WTC11 (cell line): ENCODE measurements around the gene DNAH5. TPM values are rescaled to one million over a fixed set of nuclear protein-coding genes. Genes with fewer than 3 reads are reported as not detected.

Experiments used
- ATAC-seq: fragments of 200-7000 bp; cut with Tn5 transposase; 2 replicates; pipeline ENCODE4 v1.10.0; 2021; ENCODE audit warnings: mild to moderate bottlenecking, moderate library complexity
- CTCF ChIA-PET: fragments of 300-600 bp; sonication (Branson Sonifier 250); formaldehyde crosslinking; loops from one replicate; lab custom pipeline; 2021; ENCODE audit warnings: antibody characterized with exemption; lab: Charles Lee
- POLR2A ChIA-PET: fragments of 350-600 bp; sonication (Branson Sonifier 250); formaldehyde crosslinking; loops from one replicate; lab custom pipeline; 2021; ENCODE audit warnings: antibody characterized with exemption; lab: Charles Lee
- DNase-seq: peaks from one replicate; pipeline ENCODE4 v3.0.0; 2021; ENCODE audit warnings: low spot score
- H3K27ac Mint-ChIP-seq: 2 replicates; pipeline ENCODE4 v1.8.0; 2021; ENCODE audit warnings: mixed read lengths
- H3K27me3 Mint-ChIP-seq: 2 replicates; pipeline ENCODE4 v1.8.0; 2021; ENCODE audit warnings: low read depth, mild to moderate bottlenecking, moderate library complexity, mixed read lengths
- H3K36me3 Mint-ChIP-seq: 2 replicates; pipeline ENCODE4 v1.8.0; 2021; ENCODE audit warnings: mixed read lengths
- H3K4me1 Mint-ChIP-seq: 2 replicates; pipeline ENCODE4 v1.8.0; 2022; ENCODE audit warnings: mixed read lengths
- H3K4me3 Mint-ChIP-seq: 2 replicates; pipeline ENCODE4 v1.8.0; 2021; ENCODE audit warnings: mild to moderate bottlenecking, moderate library complexity, mixed read lengths
- H3K9me3 Mint-ChIP-seq: 2 replicates; pipeline ENCODE4 v1.8.0; 2021; ENCODE audit warnings: mixed read lengths
- AR ChIP-seq: fragments of 250-450 bp; sonication (Bioruptor Pico); IDR thresholded peaks from 2 replicates; pipeline ENCODE4 v1.9.0; 2021; ENCODE audit warnings: mild to moderate bottlenecking
- ATF2 ChIP-seq: sonication (generic); formaldehyde crosslinking; IDR thresholded peaks from 2 replicates; pipeline ENCODE4 v1.8.1; 2022; ENCODE audit warnings: low read depth, missing genetic modification reagents, borderline replicate concordance
- ATF6 ChIP-seq: sonication (generic); formaldehyde crosslinking; IDR thresholded peaks from 2 replicates; pipeline ENCODE4 v1.8.1; 2023; ENCODE audit warnings: mild to moderate bottlenecking, missing genetic modification reagents
- CDX4 ChIP-seq: fragments of 250-450 bp; sonication (Bioruptor Pico); IDR thresholded peaks from 2 replicates; pipeline ENCODE4 v1.9.0; 2021; ENCODE audit warnings: moderate library complexity, mild to moderate bottlenecking, inconsistent platforms, borderline replicate concordance
- CTCF ChIP-seq: fragments of 200-600 bp; IDR thresholded peaks from 2 replicates; pipeline ENCODE4 v1.8.0; 2022; ENCODE audit warnings: antibody characterized with exemption
- ERG ChIP-seq: fragments of 250-450 bp; sonication (Bioruptor Pico); IDR thresholded peaks from 2 replicates; pipeline ENCODE4 v1.8.0; 2021; ENCODE audit warnings: mild to moderate bottlenecking
- ESRRA ChIP-seq: sonication (generic); formaldehyde crosslinking; IDR thresholded peaks from 2 replicates; pipeline ENCODE4 v1.8.1; 2022; ENCODE audit warnings: mild to moderate bottlenecking, missing genetic modification reagents, borderline replicate concordance
- ETV6 ChIP-seq: sonication (generic); formaldehyde crosslinking; IDR thresholded peaks from 2 replicates; pipeline ENCODE4 v1.8.1; 2022; ENCODE audit warnings: mild to moderate bottlenecking, missing genetic modification reagents
- FOXP1 ChIP-seq: sonication (generic); formaldehyde crosslinking; IDR thresholded peaks from 2 replicates; pipeline ENCODE4 v1.8.0; 2022; ENCODE audit warnings: missing genetic modification reagents, mild to moderate bottlenecking, moderate library complexity, borderline replicate concordance
- GRHL2 ChIP-seq: fragments of 250-450 bp; sonication (Bioruptor Pico); IDR thresholded peaks from 2 replicates; pipeline ENCODE4 v1.8.0; 2022; ENCODE audit warnings: mild to moderate bottlenecking, moderate library complexity; ENCODE audit not compliant: insufficient replicate concordance, severe bottlenecking
- NFATC4 ChIP-seq: fragments of 250-450 bp; sonication (Bioruptor Pico); IDR thresholded peaks from 2 replicates; pipeline ENCODE4 v1.9.0; 2021; ENCODE audit warnings: mild to moderate bottlenecking
- NR2C2 ChIP-seq: sonication (generic); formaldehyde crosslinking; IDR thresholded peaks from 2 replicates; pipeline ENCODE4 v1.8.0; 2022; ENCODE audit warnings: mild to moderate bottlenecking, missing genetic modification reagents
- PRRX2 ChIP-seq: fragments of 250-450 bp; sonication (Bioruptor Pico); IDR thresholded peaks from 2 replicates; pipeline ENCODE4 v1.8.0; 2021; ENCODE audit warnings: mild to moderate bottlenecking
- SMAD3 ChIP-seq: sonication (generic); formaldehyde crosslinking; IDR thresholded peaks from 2 replicates; pipeline ENCODE4 v1.8.0; 2022; ENCODE audit warnings: missing genetic modification reagents, mild to moderate bottlenecking, borderline replicate concordance
- SP1 ChIP-seq: sonication (generic); formaldehyde crosslinking; conservative IDR thresholded peaks from 2 replicates; pipeline ENCODE4 v1.8.1; 2022; ENCODE audit warnings: missing genetic modification reagents
- USF1 ChIP-seq: sonication (generic); formaldehyde crosslinking; IDR thresholded peaks from 2 replicates; pipeline ENCODE4 v1.8.0; 2022; ENCODE audit warnings: mild to moderate bottlenecking, missing genetic modification reagents
- ZBTB43 ChIP-seq: sonication (generic); formaldehyde crosslinking; IDR thresholded peaks from 2 replicates; pipeline ENCODE4 v1.8.1; 2023; ENCODE audit warnings: mild to moderate bottlenecking, missing genetic modification reagents
- ZNF138 ChIP-seq: sonication (generic); formaldehyde crosslinking; conservative IDR thresholded peaks from 2 replicates; pipeline ENCODE4 v1.8.1; 2022; ENCODE audit warnings: mild to moderate bottlenecking, moderate library complexity, missing genetic modification reagents
- total RNA-seq: library from RNA; stranded (reverse); gene quantifications from 3 replicates; pipeline ENCODE4 v1.2.3, GENCODE V29; 2021

The DNAH5 gene
- total RNA-seq, 1 experiment from 2014 or later: 0.35 TPM

- POLR2A ChIA-PET: no interaction called here
- DNase-seq (no peak), ATAC-seq (no peak)
- CTCF ChIA-PET: interaction anchor here (0.6 to 1.9 kb wide), 4 partner anchors 19 to 672 kb away, joined by 3 to 11 read pairs (median 6); no protein-coding TSS in a partner anchor
- no peaks in the 10 kb centered on the region for H3K27me3 Mint-ChIP-seq
- H3K9me3 Mint-ChIP-seq: 0 out of 2 replicates have a peak, but pooled peaks cover 3% of the 10 kb centered on the region
- no peaks in the 10 kb centered on the region for H3K36me3 Mint-ChIP-seq
- peaks cover 11% of the 10 kb centered on the region; the same call in 1 of the 2 replicates for H3K4me1 Mint-ChIP-seq
- TF ChIP-seq USF1 (CRISPR knock-in tag) (no peak), AR (CRISPR knock-in tag) (no peak), ESRRA (no peak), ETV6 (no peak), ATF6 (no peak), ERG (CRISPR knock-in tag) (no peak), SMAD3 (CRISPR knock-in tag) (no peak), GRHL2 (CRISPR knock-in tag) (no peak), ZNF138 (CRISPR knock-in tag) (no peak), FOXP1 (CRISPR knock-in tag) (no peak), PRRX2 (no peak), CDX4 (CRISPR knock-in tag) (no peak), NR2C2 (CRISPR knock-in tag) (no peak)
- no peak overlapping the region for H3K4me3 Mint-ChIP-seq
- no peak overlapping the region for H3K27ac Mint-ChIP-seq
Observed at GRCh38 chr5:13976223-13976622, 31.7 kb upstream of the DNAH5 start.

GRCh38 chr5:13975246-13975645 lies 30.8 kb upstream of the DNAH5 start:
- Mint-ChIP-seq H3K36me3 (no peaks in the 10 kb centered on the region), H3K27ac (no peak overlapping the region), H3K27me3 (no peaks in the 10 kb centered on the region), H3K4me1 (peaks cover 13% of the 10 kb centered on the region; the same call in 1 of the 2 replicates), H3K9me3 (0 out of 2 replicates have a peak, but pooled peaks cover 3% of the 10 kb centered on the region), H3K4me3 (no peak overlapping the region)
- TF ChIP-seq NFATC4 (CRISPR knock-in tag): no peak
- ChIA-PET POLR2A (no interaction called here), CTCF (interaction anchor here (0.9 kb wide), 1 partner anchor 673 kb away, joined by 3 read pairs; no protein-coding TSS in a partner anchor)
- DNase-seq (no peak), ATAC-seq (no peak)

- DNase-seq (no peak), ATAC-seq (no peak)
- no peaks in the 10 kb centered on the region for H3K36me3 Mint-ChIP-seq
- H3K27me3 Mint-ChIP-seq: no peaks in the 10 kb centered on the region
- no peak overlapping the region for H3K27ac Mint-ChIP-seq
- CTCF ChIA-PET: no interaction called here
- H3K9me3 Mint-ChIP-seq: no peaks in the 10 kb centered on the region
- peaks cover 13% of the 10 kb centered on the region; the same call in 1 of the 2 replicates for H3K4me1 Mint-ChIP-seq
- H3K4me3 Mint-ChIP-seq: no peak overlapping the region
- POLR2A ChIA-PET: no interaction called here
- no peak for TF ChIP-seq SP1
- no peak for TF ChIP-seq FOXP1 (CRISPR knock-in tag)
- no peak for TF ChIP-seq CTCF
- no peak for TF ChIP-seq CDX4 (CRISPR knock-in tag)
- TF ChIP-seq ZBTB43: no peak
- no peak for TF ChIP-seq ATF2 (CRISPR knock-in tag)
Observed at GRCh38 chr5:13973724-13974123, 29.2 kb upstream of the DNAH5 start.
